GM23338 (cell line): ENCODE results near the gene CACNA2D3. TPM values are rescaled to one million over a fixed set of nuclear protein-coding genes. Genes with fewer than 3 reads are reported as not detected.

Experiments used
- ATAC-seq: fragments of 200-7000 bp; cut with Tn5 transposase; 3 replicates; pipeline ENCODE4 v1.9.1; 2020
- DNase-seq: peaks from one replicate; pipeline ENCODE4 v3.0.0-alpha.2; 2015; ENCODE audit warnings: low spot score
- H2AFZ ChIP-seq: fragments of 200-600 bp; sonication (generic); 2 replicates; pipeline ENCODE4 v1.8.0; 2016; ENCODE audit warnings: antibody characterized with exemption, mild to moderate bottlenecking, moderate library complexity
- H3F3A ChIP-seq: fragments of 200-600 bp; sonication (generic); replicated peaks from 2 replicates; pipeline ENCODE4 v1.8.0; 2017; ENCODE audit warnings: antibody characterized with exemption, mixed run types, low read depth
- H3K27ac ChIP-seq: fragments of 200-600 bp; sonication (generic); 2 replicates; pipeline ENCODE4 v1.6.1; 2016; ENCODE audit warnings: low read depth
- H3K27me3 ChIP-seq: fragments of 200-600 bp; sonication (generic); 2 replicates; pipeline ENCODE4 v1.8.0; 2016; ENCODE audit warnings: mild to moderate bottlenecking, mixed run types, moderate library complexity; ENCODE audit not compliant: insufficient read depth
- H3K36me3 ChIP-seq: fragments of 200-600 bp; sonication (generic); 2 replicates; pipeline ENCODE4 v1.8.0; 2016; ENCODE audit warnings: mild to moderate bottlenecking; ENCODE audit not compliant: insufficient read depth
- H3K4me1 ChIP-seq: fragments of 200-600 bp; sonication (generic); 2 replicates; pipeline ENCODE4 v1.8.0; 2016; ENCODE audit warnings: mild to moderate bottlenecking, moderate library complexity; ENCODE audit not compliant: insufficient read depth
- H3K4me2 ChIP-seq: fragments of 200-600 bp; sonication (generic); 2 replicates; pipeline ENCODE4 v1.7.1; 2017; ENCODE audit warnings: mixed run types
- H3K4me3 ChIP-seq: fragments of 200-600 bp; sonication (generic); 2 replicates; pipeline ENCODE4 v1.6.1; 2016; ENCODE audit warnings: mixed run types
- H3K79me2 ChIP-seq: fragments of 200-600 bp; sonication (generic); replicated peaks from 2 replicates; pipeline ENCODE4 v1.8.0; 2017; ENCODE audit warnings: mild to moderate bottlenecking; ENCODE audit not compliant: insufficient read depth
- H3K9me2 ChIP-seq: fragments of 200-600 bp; sonication (generic); 2 replicates; pipeline ENCODE4 v1.8.0; 2017; ENCODE audit not compliant: insufficient read depth
- H4K20me1 ChIP-seq: fragments of 200-600 bp; sonication (generic); replicated peaks from 2 replicates; pipeline ENCODE4 v1.8.0; 2017; ENCODE audit warnings: mild to moderate bottlenecking; ENCODE audit not compliant: insufficient read depth
- H3K27ac Mint-ChIP-seq: 2 replicates; pipeline ENCODE4 v1.8.0; 2020; ENCODE audit warnings: inconsistent platforms, mild to moderate bottlenecking, moderate library complexity, mixed read lengths
- H3K27me3 Mint-ChIP-seq: 3 replicates; pipeline ENCODE4 v1.8.0; 2022; ENCODE audit warnings: low read depth, mild to moderate bottlenecking, moderate library complexity, mixed read lengths, inconsistent platforms; ENCODE audit not compliant: insufficient read depth, poor library complexity
- H3K36me3 Mint-ChIP-seq: 3 replicates; pipeline ENCODE4 v1.8.0; 2021; ENCODE audit warnings: low read depth, mild to moderate bottlenecking, inconsistent platforms, moderate library complexity, mixed read lengths
- H3K4me1 Mint-ChIP-seq: 3 replicates; pipeline ENCODE4 v1.8.0; 2020; ENCODE audit warnings: mild to moderate bottlenecking, inconsistent platforms, mixed read lengths
- H3K4me3 Mint-ChIP-seq: 3 replicates; pipeline ENCODE4 v1.8.0; 2021; ENCODE audit warnings: moderate library complexity, mild to moderate bottlenecking, inconsistent platforms, mixed read lengths
- H3K9me3 Mint-ChIP-seq: 3 replicates; pipeline ENCODE4 v1.8.0; 2020; ENCODE audit warnings: moderate library complexity, mild to moderate bottlenecking, inconsistent platforms, mixed read lengths
- EZH2 ChIP-seq: fragments of 200-600 bp; sonication (generic); IDR thresholded peaks from one replicate; pipeline ENCODE4 v1.8.0; 2017; ENCODE audit warnings: antibody characterized with exemption, mild to moderate bottlenecking, low read depth; ENCODE audit not compliant: unreplicated experiment
- EZH2phosphoT487 ChIP-seq: fragments of 200-600 bp; sonication (generic); IDR thresholded peaks from one replicate; pipeline ENCODE4 v1.8.1; 2018; ENCODE audit warnings: antibody characterized with exemption; ENCODE audit not compliant: unreplicated experiment
- JUNB ChIP-seq: IDR thresholded peaks from one replicate; pipeline ENCODE4 v1.6.1; 2016; ENCODE audit warnings: antibody characterized with exemption; ENCODE audit not compliant: unreplicated experiment
- POLR2AphosphoS5 ChIP-seq: IDR thresholded peaks from 2 replicates; pipeline ENCODE4 v1.6.1; 2016; ENCODE audit warnings: antibody characterized with exemption, low read depth
- STAT1 ChIP-seq: IDR thresholded peaks from one replicate; pipeline ENCODE4 v1.6.1; 2016; ENCODE audit warnings: antibody characterized with exemption; ENCODE audit not compliant: unreplicated experiment
- ZNF331 ChIP-seq: fragments of 250-450 bp; sonication (Bioruptor Pico); IDR thresholded peaks from 2 replicates; pipeline ENCODE4 v1.5.0; 2020; ENCODE audit warnings: low read depth, mild to moderate bottlenecking, moderate library complexity
- ZNF462 ChIP-seq: fragments of 250-450 bp; sonication (Bioruptor Pico); IDR thresholded peaks from 2 replicates; pipeline ENCODE4 v1.5.0; 2020; ENCODE audit warnings: mild to moderate bottlenecking, moderate library complexity
- polyA plus RNA-seq: library from polyadenylated mRNA; unstranded; fragments of >200 nt; fragmentation: Nextera tagmentation; extraction: Ambion mirVana; gene quantifications from 2 replicates; pipeline ENCODE4 v1.2.1, GENCODE V29; 2016
- total RNA-seq: library from RNA; depleted of rRNA; stranded (reverse); fragments of >200 nt; shearing (Covaris generic); gene quantifications from 2 replicates; pipeline ENCODE4 v1.2.3, GENCODE V29; 2014
- TF ChIP-seq, protein P1 (sequence below): IDR thresholded peaks from one replicate; pipeline ENCODE4 v1.6.1; 2018; ENCODE audit warnings: antibody characterized with exemption; ENCODE audit not compliant: unreplicated experiment
- TF ChIP-seq, protein P2 (sequence below): IDR thresholded peaks from 2 replicates; pipeline ENCODE4 v1.6.1; 2016; ENCODE audit warnings: antibody characterized with exemption

CACNA2D3 gene
- total and polyA plus RNA-seq, 2 experiments from 2014 or later = 2.2 to 2.3 TPM

GRCh38 chr3:54426381-54426780 is 304.0 kb downstream of the CACNA2D3 start:
- Histone ChIP-seq H3K27me3 (no peaks in the 10 kb centered on the region), H3K79me2 (no peaks in the 10 kb centered on the region), H3F3A (no peaks in the 10 kb centered on the region), H2AFZ (no peak overlapping the region), H3K4me1 (no peaks in the 10 kb centered on the region), H3K27ac (no peak overlapping the region), H3K4me3 (no peak overlapping the region), H3K4me2 (no peak overlapping the region), H3K36me3 (no peaks in the 10 kb centered on the region), H4K20me1 (no peaks in the 10 kb centered on the region), H3K9me2 (no peaks in the 10 kb centered on the region)
- ATAC-seq (no peak), DNase-seq (no peak)
- Mint-ChIP-seq H3K36me3 (no peaks in the 10 kb centered on the region), H3K4me1 (peaks cover 18% of the 10 kb centered on the region), H3K4me3 (no peak overlapping the region), H3K27ac (no peak overlapping the region), H3K9me3 (no peaks in the 10 kb centered on the region), H3K27me3 (peaks cover 6% of the 10 kb centered on the region)
- TF ChIP-seq JUNB = no peak
- TF ChIP-seq POLR2AphosphoS5 = no peak
- no peak for TF ChIP-seq STAT1
- no peak for TF ChIP-seq EZH2
- TF ChIP-seq, protein P1, sequence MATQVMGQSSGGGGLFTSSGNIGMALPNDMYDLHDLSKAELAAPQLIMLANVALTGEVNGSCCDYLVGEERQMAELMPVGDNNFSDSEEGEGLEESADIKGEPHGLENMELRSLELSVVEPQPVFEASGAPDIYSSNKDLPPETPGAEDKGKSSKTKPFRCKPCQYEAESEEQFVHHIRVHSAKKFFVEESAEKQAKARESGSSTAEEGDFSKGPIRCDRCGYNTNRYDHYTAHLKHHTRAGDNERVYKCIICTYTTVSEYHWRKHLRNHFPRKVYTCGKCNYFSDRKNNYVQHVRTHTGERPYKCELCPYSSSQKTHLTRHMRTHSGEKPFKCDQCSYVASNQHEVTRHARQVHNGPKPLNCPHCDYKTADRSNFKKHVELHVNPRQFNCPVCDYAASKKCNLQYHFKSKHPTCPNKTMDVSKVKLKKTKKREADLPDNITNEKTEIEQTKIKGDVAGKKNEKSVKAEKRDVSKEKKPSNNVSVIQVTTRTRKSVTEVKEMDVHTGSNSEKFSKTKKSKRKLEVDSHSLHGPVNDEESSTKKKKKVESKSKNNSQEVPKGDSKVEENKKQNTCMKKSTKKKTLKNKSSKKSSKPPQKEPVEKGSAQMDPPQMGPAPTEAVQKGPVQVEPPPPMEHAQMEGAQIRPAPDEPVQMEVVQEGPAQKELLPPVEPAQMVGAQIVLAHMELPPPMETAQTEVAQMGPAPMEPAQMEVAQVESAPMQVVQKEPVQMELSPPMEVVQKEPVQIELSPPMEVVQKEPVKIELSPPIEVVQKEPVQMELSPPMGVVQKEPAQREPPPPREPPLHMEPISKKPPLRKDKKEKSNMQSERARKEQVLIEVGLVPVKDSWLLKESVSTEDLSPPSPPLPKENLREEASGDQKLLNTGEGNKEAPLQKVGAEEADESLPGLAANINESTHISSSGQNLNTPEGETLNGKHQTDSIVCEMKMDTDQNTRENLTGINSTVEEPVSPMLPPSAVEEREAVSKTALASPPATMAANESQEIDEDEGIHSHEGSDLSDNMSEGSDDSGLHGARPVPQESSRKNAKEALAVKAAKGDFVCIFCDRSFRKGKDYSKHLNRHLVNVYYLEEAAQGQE = no peak
- TF ChIP-seq, protein P2, sequence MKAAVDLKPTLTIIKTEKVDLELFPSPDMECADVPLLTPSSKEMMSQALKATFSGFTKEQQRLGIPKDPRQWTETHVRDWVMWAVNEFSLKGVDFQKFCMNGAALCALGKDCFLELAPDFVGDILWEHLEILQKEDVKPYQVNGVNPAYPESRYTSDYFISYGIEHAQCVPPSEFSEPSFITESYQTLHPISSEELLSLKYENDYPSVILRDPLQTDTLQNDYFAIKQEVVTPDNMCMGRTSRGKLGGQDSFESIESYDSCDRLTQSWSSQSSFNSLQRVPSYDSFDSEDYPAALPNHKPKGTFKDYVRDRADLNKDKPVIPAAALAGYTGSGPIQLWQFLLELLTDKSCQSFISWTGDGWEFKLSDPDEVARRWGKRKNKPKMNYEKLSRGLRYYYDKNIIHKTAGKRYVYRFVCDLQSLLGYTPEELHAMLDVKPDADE = no peak
- no peak for TF ChIP-seq ZNF331 (CRISPR knock-in tag)
- no peak for TF ChIP-seq ZNF462
- no peak for TF ChIP-seq EZH2phosphoT487
